ENCODE data around the gene FARP1. TPM values are rescaled to one million over a fixed set of nuclear protein-coding genes. Genes with fewer than 3 reads are reported as not detected.

FARP1 gene
- total RNA-seq, 1 donor from 2014 or later, result 14.7 TPM

DNA sequence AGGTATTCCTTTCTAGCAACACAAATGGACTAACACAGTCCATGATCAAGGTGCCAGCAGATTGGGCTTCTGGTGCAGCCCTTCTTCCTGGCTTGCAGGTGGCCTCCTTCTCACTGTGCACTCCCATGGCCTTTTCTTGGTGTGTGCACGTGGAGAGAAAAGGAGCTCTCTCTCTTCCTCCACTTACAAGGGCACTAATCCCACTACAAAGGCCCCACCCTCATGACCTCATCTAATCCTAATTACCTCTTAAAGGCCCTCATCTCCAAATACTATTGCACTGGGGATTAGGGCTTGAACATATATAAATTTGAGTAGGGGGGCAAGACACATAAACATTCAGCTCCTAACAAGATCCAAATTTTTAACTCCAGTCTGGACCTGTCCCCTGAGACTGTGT lies 19.7 kb upstream of the FARP1 start:
- ATAC-seq (no peak), DNase-seq (ENCODE audit: missing footprints) (no peak)
- intact Hi-C loops (cut with DNase I), result no loop called here

DNA sequence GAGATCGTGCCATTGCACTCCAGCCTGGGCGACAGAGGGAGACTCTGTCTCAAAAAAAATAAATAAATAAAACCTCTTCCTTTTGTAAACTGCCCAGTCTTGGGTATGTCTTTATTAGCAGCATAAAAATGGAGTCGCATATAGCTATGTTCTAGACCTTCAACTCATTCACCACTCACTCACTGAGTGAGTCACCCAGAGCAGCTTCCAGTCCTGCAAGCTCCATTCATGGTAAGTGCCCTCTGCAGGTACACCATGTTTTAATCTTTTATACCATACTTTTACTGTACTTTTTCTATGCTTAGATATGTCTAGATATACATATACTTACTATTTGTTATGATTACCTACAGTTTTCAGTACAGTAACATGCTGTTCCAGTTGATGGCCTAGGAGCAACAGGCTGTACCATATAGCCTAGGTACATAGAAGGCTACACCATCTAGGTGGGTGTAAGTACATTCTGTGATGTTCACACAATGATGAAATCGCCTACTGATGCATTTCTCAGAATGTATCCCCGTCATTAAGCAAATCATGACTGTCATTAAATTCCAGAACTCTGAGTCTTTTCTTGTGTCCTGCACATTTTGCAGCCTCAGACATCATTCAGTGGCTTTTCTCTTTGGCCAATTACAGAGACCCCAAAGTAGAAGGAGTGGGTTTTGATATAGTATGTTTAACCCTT lies 13.7 kb upstream of the FARP1 start:
- intact Hi-C loops (cut with DNase I), result no loop called here
- ATAC-seq (no peak), DNase-seq (ENCODE audit: missing footprints) (no peak)

- DNase-seq (ENCODE audit: missing footprints) (no peak), ATAC-seq (no peak)
- intact Hi-C loops (cut with DNase I), result no loop called here
These were observed 8.9 kb upstream of the FARP1 start for GRCh38 chr13:98133946-98134345.

GRCh38 chr13:98134901-98135300 lies 8.0 kb upstream of the FARP1 start:
- no peak for ATAC-seq
- intact Hi-C loops (cut with DNase I), result no loop called here
- no peak for DNase-seq (ENCODE audit: missing footprints)

- ATAC-seq, result no peak
- no peak for DNase-seq (ENCODE audit: missing footprints)
- intact Hi-C loops (cut with DNase I), result loop anchor here (10.0 kb wide), 1 partner anchor 264 kb away; no protein-coding TSS in a partner anchor
These were observed 1.8 kb upstream of the FARP1 start for GRCh38 chr13:98141091-98141490.

GRCh38 chr13:98141509-98142379 lies 1.1 kb upstream of the FARP1 start:
- DNase-seq (ENCODE audit: missing footprints) (no peak), ATAC-seq (peak; percentile 9)
- intact Hi-C loops (cut with DNase I), result loop anchor here (1.0 to 10.0 kb wide), 2 partner anchors 209 to 263 kb away; no protein-coding TSS in a partner anchor

DNA sequence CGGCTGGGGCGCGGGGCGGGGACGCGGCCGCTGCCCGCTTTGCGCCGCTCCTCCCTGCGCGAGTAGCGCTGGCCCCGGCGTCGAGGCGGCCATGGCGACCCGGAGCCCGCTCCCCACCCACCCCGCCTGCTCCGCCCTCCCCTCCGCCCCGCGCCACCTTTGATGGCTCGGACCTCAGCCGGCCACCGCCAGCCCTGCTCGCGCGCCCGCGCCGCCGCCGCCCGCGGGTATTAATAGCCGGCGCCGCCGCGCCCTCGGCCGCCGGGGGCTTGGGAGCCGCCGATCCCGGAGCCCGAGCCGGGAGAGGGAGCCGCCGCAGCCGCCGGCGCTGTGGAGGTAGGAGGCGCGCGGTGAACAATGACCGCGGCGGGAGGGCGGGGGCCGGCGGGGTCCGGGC lies 261 bp downstream of the FARP1 start:
- DNase-seq (ENCODE audit: missing footprints), result no peak
- intact Hi-C loops (cut with DNase I), result loop anchor here (10.0 kb wide), 1 partner anchor 262 kb away; no protein-coding TSS in a partner anchor

DNA sequence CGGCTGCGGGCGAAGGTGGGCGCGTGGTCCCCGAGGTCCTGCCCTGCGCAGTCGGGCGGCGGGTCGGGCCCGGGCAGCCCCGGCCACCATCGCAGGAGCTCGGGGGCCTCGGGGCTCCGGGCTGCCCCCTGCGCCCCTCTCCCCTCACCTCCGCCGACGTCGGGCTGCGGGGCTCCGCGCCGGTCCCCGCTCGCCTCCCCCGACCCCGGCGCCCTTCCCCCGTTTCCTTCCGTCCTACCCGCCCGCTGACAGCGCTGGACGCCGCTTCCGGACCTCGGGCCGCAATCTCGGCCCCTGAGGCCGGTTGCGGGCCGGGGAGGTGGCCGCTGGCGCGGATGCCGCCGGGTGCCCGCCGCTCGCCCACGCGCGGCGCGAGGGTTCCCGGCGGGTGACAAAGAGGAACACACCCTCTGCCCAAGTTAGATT lies 720 bp downstream of the FARP1 start:
- ATAC-seq (no peak), DNase-seq (ENCODE audit: missing footprints) (no peak)
- intact Hi-C loops (cut with DNase I), result loop anchor here (10.0 kb wide), 1 partner anchor 261 kb away; no protein-coding TSS in a partner anchor

More for the DNA sequence above, 261 bp downstream of the FARP1 start:
- peak; percentile 51 for ATAC-seq

- ATAC-seq, result no peak
- no peak for DNase-seq (ENCODE audit: missing footprints)
- intact Hi-C loops (cut with DNase I), result loop anchor here (10.0 kb wide), 1 partner anchor 261 kb away; no protein-coding TSS in a partner anchor
These were observed 1.3 kb downstream of the FARP1 start for GRCh38 chr13:98144027-98144741.

DNA sequence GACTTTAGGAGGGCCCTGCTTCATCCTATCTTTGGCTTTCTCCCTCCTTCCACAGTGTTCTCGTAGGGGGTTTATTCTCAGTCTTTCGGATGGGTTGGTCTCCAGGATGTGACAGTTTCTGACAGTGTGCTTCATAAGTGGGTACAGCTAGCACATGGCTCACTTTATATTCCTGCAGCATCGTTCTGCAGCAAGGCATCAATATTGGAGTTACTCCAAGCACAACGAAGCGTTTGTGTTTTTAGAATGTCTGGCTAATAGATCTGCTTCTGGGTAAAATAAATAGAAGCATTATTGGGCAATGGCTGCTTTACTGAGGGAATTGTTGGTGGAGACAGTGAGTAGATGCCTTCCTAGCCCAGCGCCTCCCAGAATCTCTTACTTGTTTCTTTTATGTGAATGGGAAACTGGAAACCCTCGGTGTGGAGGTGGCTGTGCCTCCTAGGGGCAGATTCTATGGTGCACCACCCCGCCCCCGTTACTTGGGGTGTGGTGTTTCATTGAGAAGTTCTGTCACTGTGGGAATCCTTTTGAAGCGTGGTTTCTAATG lies 2.0 kb downstream of the FARP1 start:
- intact Hi-C loops (cut with DNase I), result loop anchor here (10.0 kb wide), 1 partner anchor 260 kb away; no protein-coding TSS in a partner anchor
- DNase-seq (ENCODE audit: missing footprints) (no peak), ATAC-seq (no peak)

DNA sequence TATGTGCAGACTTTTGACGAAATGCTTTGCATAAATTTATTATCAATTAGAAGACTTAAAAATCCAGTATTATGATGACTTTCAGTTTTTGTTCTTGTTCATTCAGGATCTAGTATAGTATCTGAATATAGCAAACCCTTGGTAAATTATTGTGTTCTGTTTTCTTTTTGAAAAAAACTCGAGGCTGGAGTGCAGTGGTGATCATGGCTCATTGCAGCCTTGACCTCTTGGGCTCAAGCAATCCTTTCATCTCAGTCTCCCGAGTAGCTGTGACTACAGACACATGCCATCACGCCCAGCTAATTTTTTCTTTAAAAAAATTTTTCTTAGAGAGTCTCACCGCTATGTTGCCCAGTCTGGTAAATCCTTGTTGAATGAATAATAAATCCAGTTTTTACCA lies 4.6 kb downstream of the FARP1 start:
- DNase-seq (ENCODE audit: missing footprints) (no peak), ATAC-seq (no peak)
- intact Hi-C loops (cut with DNase I), result loop anchor here (10.0 kb wide), 1 partner anchor 257 kb away; no protein-coding TSS in a partner anchor

- ATAC-seq, result no peak
- intact Hi-C loops (cut with DNase I), result no loop called here
These were observed 8.1 kb downstream of the FARP1 start for GRCh38 chr13:98150832-98151479.

DNA sequence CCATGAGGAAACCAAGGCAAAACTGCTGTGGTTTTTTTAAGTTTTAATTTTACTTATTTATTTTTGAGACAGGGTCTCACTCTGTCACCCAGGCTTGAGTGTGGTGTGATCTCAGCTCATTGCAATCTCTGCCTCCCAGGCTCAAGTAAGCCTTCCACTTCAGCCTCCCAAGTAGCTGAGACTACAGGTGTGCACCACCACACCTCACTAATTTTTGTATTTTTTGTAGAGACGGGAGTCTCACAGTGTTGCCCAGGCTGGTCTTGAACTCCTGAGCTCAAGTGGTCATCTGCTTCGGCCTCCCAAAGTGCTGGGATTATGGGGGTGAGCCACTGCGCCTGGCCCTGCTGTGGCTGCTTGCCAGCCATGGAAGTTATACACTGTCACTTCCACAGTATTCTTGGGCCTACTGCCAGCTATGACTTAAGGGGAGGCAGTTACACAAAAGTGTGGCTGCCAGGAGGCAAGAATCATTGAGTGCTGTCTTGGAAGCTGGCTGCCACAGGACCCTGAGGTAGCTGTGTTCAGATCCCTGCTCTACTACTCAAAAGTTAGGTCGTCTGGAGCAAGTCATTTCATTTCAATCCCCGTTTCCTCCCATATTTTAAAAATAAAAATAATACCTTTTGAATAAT lies 12.7 kb downstream of the FARP1 start:
- intact Hi-C loops (cut with DNase I), result no loop called here
- ATAC-seq (no peak), DNase-seq (ENCODE audit: missing footprints) (no peak)

More at GRCh38 chr13:98150832-98151479, 8.1 kb downstream of the FARP1 start:
- DNase-seq (ENCODE audit: missing footprints), result no peak

DNA sequence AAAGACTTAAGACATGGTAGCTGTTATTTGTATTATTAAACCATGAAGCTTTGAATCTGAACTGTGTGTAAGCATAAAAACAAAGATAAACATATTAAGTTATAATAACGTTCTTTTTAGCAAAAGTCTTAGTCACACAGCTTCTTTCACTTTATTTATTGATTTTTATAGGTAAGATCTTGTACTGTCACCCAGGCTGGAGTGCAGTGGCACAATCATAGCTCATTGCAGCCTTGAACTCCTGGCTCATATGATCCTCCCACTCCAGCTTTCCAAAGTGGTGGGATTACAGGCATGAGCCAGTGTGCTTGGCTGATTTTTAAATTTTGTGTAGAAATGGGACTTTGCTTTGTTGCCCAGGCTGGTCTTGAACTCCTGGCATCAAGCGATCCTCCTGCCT lies 13.4 kb downstream of the FARP1 start:
- DNase-seq (ENCODE audit: missing footprints), result no peak
- intact Hi-C loops (cut with DNase I), result no loop called here
- ATAC-seq, result no peak

- ATAC-seq, result no peak
- no peak for DNase-seq (ENCODE audit: missing footprints)
- intact Hi-C loops (cut with DNase I), result no loop called here
These were observed 14.3 kb downstream of the FARP1 start for GRCh38 chr13:98157188-98157587.

- intact Hi-C loops (cut with DNase I), result no loop called here
- DNase-seq (ENCODE audit: missing footprints) (no peak), ATAC-seq (no peak)
These were observed 14.7 kb downstream of the FARP1 start for GRCh38 chr13:98157609-98158008.

GRCh38 chr13:98158172-98158899 lies 15.4 kb downstream of the FARP1 start:
- DNase-seq (ENCODE audit: missing footprints), result no peak
- intact Hi-C loops (cut with DNase I), result no loop called here
- ATAC-seq, result no peak
